ENCODE measurements around the gene TXNRD2.
"Not testable (repeated sequence)": the region's sequence is repeated elsewhere in the genome, so short reads cannot be mapped to it uniquely, and the experiment has no call there.

The TXNRD2 gene

DNA sequence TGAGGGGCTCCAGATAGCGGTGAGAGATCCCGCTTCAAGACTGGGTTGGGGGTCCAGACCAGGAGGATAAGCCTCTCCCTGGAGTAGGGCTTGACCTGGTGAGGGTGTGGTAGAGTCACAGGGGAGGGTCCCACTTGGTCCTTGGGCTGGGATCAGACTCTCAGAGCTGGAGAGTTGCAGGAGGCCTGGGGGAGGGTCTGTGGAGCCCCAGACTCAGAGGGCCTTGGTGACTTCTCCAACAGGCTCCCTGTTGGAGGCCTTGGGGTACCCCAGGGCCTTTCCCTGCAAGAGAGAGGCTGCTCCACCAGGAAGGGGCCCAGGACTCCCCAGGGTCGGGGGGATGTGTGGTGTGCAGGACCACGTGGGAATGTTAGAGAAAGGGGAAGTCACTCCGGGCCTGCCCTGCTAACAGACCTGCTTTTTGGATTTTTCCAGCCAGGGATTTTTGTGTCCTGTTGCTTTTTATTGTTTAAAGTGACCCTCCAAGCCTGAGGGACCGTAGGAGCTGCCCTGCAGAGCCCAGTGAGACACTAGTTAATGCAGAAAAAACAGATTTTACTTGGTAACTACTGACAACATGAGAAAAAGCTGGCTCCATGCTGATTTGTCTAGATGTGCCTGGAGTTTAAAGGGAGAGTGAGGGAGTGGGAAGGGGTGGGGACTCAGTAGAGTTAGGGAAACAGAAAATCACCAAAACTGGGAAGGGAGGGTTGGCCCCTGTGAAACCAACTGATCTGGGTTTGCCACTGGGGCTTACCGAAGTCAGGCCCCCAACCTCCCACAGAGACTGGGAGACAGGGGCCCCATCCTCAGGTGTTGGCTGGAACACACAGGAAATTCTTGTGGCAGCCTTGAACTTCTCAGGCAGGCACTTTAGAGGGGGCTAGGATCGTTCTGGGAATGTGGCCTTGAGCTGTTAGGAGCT lies 801 bp upstream of the TXNRD2 start:
- DNase-seq = peak; percentile 77

DNA sequence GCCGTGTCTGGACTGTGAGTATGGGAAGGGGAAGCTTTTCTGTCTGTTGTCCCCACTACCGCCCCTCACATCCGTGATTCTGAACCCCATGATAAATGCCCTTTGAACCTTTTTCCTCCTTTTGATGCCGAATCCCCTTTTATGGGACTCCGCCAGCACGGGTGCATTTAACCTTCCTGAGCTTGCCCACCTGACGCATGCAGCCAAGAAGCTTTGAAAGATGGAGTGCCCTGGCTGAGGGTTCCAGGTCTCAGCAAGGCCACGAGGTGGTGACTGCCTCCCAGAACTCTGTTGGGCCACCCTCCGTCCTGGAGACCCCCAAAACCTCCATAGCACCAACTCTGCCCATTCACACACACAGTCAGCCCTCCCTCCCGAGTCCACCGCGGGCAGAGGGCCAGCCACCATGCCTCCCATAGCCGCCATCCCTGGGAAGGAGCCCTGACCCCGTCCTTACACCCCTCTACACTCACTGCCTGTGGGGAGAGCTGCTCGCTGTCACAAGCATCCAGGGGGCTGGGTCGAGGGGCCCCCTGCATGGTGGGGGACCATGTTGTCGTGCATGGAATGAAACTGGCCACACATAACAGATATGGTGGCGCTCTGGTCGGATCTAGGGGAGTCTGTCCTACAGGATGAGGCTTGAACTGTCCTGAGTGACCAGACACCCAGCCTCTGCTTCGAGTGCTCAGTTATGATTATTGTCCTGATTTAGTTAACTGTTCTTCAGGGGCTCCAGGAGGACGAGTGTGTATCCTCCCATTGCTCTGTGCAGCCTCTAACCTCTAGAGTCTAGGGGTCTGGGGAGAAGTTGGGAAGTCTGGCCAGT lies 868 bp downstream of the TXNRD2 start:
- DNase-seq = no peak

DNA sequence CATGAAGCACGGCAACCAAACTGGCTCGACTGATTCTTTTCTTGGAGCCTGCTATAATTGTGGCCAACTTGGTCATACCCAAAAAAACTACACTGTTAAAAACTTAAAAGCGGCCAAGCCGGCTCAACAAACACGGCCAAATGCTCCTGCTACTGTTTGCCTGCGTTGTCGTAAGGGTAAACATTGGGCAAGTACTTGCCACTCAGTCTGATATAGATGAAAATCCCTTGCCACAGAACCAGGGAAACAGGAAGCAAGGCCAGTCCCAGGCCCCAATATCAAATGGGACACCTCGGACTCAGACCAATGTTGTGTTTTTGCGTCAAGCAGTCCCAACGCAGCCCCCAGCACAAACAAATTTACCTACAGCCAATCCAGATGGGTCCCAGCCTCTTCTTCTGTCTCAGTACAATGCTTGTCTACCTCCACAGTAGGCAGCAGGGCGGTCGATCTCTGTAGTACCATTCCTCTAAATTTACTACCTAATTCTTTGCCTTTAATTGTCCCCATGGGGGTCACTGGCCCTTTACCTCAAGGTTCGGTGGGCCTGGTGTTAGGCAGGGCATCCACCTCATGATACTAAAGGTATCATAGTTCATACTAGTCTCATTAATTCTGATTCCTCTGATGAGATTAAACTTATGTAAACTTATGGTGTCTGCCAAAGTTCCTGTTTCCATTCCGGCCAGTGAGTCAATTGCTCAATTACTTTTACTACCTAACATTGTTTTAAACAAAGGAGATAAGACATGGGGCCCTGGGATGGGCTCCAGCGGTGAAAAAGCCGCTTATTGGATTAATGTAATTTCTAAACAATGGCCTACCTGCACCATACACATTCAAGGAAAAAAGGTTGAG lies 3.8 kb downstream of the TXNRD2 start:
- DNase-seq = no peak

DNA sequence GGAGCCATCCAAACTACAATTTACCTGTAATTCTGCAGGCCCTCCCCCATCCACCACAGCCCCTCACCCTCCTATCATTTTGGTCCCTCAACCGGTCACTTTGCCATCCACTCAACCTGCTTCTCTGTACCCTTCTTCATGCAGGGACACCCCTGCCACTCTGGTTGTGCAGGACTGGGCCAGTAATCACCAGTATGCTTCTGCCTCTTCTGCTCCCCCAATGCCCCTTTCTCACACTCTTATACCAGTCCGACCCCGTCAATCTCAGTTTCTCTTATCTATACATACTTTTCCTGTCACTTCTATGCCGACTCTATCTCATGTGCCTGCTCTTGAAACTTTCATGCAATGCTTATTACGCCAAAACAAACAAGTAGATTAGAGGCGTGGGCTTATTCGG lies 5.1 kb downstream of the TXNRD2 start:
- DNase-seq = no peak

DNA sequence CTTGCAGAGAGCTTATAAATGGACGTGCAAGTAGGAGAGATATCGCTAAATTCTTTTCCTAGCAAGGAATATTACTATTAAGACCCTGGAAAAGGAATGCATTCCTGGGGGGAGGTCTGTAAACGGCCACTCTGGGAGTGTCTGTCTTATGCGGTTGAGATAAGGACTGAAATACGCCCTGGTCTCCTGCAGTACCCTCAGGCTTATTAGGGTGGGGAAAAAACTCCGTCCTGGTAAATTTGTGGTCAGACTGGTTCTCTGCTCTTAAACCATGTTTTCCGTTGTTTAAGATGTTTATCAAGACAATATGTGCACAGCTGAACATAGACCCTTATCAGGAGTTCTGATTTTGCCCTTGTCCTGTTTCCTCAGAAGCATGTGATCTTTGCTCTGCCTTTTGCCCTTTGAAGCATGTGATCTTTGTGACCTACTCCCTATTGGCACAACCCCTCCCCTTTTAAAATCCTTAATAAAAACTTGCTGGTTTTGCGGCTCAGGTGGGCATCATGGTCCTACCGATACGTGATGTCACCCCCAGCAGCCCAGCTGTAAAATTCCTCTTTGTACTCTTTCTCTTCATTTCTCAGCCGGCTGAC lies 6.4 kb downstream of the TXNRD2 start:
- DNase-seq = not testable (repeated sequence)

DNA sequence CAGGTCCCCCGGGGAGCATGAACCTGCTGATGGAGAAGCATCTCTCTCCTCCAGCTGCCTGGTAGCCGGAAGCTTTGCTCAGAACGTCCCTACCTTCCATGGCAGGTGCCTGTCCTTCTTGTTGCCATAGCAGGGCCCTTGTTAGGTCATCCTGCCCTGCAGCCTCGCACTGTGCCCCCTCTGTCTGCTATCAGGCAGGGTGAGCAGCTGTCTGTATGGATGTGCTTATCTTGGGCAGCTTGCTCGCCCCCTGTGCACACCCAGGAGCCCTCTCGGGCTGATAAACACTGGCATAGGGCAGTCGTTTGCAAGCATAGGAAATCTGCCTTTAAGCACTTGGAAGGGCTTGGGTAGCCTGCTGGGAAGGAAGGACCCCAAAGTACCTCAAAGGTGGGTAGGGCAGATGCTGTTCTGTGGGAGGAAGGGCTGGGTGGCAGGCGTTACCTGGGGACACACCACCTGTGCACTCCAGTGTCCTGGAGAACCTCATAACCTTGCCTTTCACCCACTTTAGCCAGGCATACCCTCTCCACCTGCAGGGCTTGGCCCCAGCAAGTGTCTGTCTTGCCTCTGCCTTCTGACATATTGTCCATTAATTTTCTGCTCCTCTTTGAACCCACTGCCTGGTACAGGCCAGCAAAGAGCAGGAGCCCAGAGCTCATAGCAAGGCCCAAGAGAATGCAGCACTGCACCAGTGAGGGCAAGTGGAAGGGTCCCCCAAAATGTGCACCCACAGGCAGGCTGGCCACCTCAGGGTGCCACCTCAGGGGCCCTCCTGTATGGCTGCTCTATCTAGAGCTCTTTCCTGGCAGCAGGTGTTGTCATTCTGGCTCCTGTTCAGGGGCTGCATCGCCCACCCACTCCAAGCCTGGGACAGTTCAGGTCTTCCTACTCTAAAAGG lies 8.0 kb downstream of the TXNRD2 start:
- DNase-seq = no peak

DNA sequence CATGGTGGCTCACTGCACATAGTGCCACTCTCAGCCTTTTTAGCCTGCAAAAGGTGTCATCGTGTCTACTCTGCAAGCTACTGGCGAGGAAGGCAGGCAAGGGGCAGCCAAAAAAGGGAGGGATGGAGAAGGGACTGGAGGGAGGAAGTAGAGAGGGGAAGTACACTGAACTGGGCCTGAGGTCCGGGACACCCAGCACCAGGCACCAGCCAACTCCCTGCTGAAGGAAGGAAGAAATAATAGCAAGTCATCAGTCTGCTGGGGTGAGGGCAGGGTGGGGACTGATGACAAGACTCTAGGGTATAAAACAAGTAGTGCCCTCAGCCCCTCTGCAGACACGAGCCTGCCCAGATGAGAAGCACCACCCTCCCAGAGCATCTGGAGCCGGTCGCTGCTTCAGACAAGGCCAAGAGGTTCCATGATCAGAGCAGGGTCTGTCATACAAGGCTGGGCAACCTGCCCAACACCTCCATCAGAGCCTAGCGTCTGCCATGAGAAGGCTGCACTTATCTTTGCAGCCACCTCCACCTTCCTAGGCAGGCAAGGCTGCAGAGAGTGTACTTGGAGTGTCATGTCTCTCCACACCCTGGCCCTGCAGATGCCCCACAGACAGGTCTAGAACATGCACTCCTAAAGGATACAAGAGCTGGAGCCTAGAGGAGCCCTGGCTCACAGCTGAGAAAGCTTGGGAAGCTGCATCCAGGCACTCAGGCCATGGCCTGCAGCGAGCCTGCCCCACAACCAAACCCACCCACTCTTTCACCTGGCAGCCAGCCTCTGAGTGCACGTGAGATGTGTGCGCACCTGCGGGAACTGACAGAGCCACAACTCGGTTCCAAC lies 9.0 kb downstream of the TXNRD2 start:
- no peak for DNase-seq

DNA sequence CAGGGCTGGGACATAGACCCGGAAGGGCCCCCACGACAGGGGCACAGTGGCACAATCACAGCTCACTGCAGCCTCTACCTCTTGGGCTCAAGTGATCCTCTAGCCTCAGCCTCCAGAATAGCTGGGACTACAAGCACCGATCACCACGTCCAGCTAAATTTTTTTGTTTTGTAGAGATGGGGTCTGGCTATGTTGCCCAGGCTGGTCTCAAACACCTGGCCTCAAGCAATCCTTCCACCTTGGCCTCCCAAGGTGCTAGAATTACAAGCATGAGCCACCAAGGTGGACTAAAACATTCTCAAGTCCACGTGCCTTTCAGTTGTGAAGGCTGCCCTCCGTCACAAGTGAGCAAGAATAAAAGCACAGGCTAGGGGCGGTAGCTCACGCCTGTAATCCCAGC lies 10.1 kb downstream of the TXNRD2 start:
- DNase-seq = no peak

DNA sequence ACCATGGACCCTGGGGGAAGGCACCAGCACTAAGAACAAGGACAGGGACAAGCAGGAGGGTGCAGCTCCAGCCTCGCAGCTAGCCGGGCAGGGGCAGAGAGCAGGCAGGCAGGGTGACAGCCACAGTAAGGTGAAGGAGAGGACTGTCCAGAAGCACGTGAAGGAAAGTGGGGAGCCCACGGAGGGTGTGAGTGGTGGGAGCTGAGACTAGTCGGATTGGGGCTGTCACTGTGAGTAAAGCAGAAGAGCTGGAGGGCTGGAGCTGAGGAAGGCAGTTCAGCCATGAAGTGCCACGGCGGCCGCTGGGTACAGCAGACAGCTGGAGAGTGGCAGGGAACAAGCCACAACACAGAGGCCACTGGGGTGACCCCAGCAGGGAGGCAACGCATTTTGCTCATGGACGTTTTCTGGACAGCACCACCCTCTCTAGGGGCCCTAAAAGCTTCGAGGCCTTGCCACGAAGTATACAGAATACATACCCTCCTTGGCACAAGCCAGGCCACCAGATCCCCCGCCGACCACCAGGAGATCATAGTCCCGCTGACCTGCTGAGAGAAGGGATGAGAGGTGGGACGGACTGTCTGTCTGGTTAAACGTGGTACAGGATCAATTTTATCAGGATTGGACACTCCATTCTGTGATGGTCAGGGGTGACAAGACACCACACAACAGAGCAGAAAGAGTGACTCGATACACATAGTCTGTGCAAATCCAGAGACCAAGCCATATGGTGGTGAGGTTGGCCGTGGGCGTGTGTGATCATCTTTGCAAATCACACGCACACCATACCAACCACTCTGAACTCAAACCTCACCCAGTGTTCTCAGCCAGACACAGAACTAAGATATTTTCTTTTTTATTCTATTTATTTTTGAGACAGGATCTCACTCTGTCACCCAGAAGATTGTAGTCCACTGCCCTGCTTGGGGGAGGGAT lies 10.8 kb downstream of the TXNRD2 start:
- no peak for DNase-seq

DNA sequence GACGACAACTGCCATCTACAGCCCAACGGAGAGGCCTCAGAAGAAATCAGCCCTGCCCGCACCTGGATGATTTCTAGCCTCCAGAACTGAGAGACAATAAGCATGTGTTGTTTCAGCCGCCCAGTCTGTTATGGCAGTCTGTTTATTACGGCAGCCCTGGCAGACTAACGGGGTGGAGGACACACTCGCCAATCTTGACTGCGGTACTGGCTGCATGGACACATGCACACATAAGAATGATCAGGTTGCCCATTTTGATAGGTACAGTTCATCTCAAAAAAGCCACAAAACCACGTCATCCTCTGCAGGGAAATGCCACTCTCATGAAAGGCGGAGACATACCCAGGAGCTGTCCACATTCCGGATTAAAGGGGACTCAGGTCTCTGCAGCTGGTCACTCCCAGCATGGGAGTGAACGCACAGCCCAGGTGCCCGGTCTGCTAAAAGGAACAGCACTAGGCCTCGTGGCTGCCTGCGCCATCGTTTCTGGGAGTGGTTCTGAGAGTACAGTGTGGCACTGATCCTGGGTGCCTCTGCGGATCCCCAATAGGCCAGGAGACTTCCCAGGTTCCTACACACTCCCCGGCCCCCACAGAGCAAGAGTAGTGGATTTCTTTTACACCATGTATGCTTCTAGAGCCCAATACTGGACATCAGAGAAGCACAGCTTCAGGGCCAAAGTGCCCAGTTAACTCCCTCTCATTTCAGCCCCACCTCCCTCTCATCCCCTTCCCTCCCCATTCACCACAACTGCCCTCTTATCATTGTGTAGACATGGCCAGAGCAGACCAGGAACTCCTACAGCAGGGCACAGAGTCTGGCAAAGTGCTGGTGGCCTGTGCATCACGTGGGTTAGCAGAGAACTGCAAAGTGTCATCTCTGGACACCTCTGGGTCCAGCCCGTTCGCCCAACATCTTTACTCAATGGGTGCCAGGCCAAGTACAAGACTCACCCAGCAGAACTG lies 11.8 kb downstream of the TXNRD2 start:
- DNase-seq = no peak

DNA sequence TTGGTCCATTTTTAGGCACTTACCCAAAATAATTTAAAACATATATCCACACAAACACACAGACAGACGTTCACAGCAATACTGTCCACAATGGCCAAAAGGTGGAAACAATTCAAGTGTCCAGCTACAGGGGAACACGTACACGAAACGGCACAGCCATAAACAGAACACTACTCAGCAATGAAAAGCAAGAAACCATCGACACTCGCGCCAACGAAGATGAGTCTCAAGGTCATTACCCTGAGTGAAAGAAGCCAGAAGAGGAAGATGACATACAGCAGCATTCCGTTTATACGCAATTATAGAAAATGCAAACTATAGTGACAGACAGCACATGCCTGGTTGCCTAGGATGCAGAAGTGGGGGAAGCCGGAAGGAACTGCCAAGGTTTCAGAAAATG lies 13.4 kb downstream of the TXNRD2 start:
- DNase-seq = no peak

DNA sequence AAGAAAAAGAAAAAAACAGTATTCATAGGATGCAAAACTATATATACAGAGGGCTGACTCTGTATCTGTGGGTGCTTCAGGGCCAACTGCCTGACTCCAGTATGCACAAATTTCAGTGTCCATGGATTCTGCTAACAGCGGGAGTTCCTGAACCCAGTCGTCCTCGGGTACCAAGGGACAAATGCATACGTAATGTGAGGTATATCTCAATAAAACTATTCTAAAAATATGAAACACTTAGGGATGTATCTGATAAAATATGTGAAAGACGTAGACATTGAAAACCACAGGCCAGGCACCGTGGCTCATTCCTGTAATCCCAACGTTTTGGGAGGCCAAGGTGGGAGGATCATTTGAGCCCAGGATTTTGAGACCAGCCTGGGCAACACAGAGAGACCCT lies 13.9 kb downstream of the TXNRD2 start:
- DNase-seq = no peak

DNA sequence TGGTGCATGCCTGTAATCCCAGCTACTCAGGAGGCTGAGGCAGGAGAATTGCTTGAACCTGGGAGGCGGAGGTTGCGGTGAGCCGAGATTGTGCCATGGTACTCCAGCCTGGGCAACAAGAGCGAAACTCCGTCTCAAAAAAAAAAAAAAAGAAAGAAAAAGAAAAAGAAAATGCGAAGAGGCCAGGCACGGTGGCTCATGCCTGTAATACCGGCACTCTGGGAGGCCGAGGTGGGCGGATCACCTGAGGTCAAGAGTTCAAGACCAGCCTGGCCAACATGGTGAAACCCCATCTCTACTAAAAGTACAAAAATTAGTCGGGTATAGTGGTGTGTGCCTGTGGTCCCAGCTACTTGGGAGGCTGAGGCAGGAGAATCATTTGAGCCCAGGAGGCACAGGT lies 15.6 kb downstream of the TXNRD2 start:
- not testable (repeated sequence) for DNase-seq

DNA sequence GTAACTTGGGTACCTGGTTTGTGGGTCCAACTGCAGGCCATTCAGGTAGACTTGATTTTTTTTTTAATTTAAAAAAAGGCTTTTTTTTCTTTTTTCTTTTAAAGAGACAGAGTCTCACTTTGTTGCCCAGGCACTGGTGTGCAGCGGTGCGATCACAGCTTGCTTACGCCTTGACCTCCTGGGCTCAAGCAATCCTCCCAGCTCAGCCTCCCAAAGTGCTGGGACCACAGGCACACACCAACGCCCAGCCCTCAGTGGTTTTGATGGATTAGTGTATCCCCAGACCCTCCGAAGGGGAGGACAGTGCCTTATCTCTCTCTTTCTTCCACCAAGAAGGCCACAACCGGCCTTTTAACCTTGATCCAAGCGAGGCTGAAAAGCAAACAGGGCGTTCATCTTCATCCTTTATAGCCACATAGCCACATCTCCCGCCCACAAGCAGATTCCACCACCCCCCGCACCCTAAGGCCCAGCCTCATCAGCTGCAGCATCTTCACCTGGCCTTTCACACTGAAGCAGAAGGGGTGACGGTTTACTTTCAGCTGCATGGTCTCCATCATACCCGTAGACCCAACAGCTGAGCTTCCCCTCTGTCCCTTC lies 17.6 kb downstream of the TXNRD2 start:
- DNase-seq = no peak

DNA sequence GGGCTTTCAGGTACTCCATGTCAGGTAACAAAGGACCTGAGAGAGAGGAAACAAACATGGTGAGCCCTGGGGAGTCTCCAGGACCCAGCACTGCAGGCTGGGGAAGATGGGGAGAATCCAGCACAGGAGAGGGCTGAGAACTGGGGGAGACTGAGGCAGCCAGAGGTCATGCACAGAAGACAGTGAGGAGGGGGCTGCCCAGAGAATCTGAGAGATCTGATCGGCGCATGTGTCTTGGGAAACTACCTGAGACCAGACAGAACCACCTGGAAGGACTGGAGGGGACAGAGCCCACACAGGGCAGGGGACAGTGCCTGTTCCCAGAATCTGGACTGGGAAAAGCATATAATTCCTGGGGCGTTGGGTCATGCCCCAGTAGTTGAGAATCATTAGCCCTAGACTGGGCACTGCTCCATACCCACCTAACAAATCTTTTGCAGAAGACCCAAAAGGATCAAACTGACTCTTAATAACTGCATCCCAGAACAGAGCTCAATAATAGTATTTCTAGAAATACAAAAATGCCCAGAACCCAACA lies 20.0 kb downstream of the TXNRD2 start:
- no peak for DNase-seq

DNA sequence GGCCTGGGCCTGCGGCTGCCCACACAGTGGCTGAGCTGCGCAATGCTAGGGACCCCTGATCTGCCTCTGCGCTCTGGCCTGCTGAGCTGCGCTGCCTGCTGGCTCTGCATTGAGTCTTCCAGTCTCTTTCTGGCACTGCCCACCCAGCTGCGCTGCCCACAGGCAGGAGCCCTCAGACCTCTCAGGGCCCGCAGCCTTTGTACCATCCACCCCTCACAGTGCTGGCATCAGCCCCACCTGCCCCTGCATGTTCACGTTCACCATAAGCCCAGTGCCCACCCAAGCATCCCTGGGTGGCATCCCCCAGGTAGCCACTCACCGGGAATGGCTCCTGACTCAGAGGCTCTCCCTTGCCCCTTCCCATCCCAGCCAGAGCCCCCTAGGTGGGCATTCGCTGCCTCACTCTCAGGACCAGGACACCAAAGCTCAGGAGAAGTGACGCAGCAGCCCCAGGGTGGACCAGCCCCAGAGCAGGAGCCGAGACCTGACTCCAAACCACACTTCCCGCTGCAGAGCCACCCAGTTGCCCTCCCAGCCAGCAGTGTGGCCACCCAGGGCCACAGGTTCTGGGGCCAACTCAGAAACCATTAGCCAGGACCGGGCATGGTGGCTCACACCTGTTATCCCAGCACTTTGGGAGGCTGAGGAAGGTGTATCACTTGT lies 21.8 kb downstream of the TXNRD2 start:
- no peak for DNase-seq

All from activated CD8-positive, alpha-beta memory T cell treated with anti-CD3 and anti-CD28 coated beads for 24 hours (primary cell).